ENCODE results near the gene ANKDD1A. TPM values are rescaled to one million over a fixed set of nuclear protein-coding genes. Genes with fewer than 3 reads are reported as not detected.

The ANKDD1A gene
- total RNA-seq = 0.65 and 0.76 TPM in 2 replicates

GRCh38 chr15:64911311-64912186 is at the start of gene ANKDD1A:
ANKDD1A (plus strand) TSS chr15:64911902; CDS start chr15:64911931, 29 bp downstream.

GRCh38 chr15:64989416-64990167 is 77.9 kb downstream of the ANKDD1A start, which contains the start of gene SPG21:
SPG21 (minus strand) TSS chr15:64989914; CDS start chr15:64983569, 6,345 bp downstream.

Other genes with a start within 250 kb of the ANKDD1A start
- gene RBPMS2, start 136.3 kb upstream of the ANKDD1A start, total RNA-seq = 0.63 and 1.3 TPM in 2 replicates
- 4.1 and 36.7 TPM in 2 replicates for gene PIF1, start 86.3 kb upstream of the ANKDD1A start, total RNA-seq
- 5.9 and 12.8 TPM in 2 replicates for gene PLEKHO2, start 70.0 kb upstream of the ANKDD1A start, total RNA-seq
- gene SPG21, start 78.0 kb downstream of the ANKDD1A start, total RNA-seq = 57.2 and 106 TPM in 2 replicates
- gene MTFMT, start 117.7 kb downstream of the ANKDD1A start, total RNA-seq = 18.4 and 25.4 TPM in 2 replicates
- not detected in 2 replicates for gene SLC51B, start 133.5 kb downstream of the ANKDD1A start, total RNA-seq
- gene RASL12, start 156.1 kb downstream of the ANKDD1A start, total RNA-seq = not detected in 2 replicates
- gene KBTBD13, start 164.8 kb downstream of the ANKDD1A start, total RNA-seq = not detected in 2 replicates
- 0.33 and 0.89 TPM in 2 replicates for gene UBAP1L, start 203.3 kb downstream of the ANKDD1A start, total RNA-seq
- 9.9 TPM in 2 replicates for gene PDCD7, start 221.9 kb downstream of the ANKDD1A start, total RNA-seq

Data from mesangial cell (primary cell).